ENCODE data around the gene PLPPR1.

DNA sequence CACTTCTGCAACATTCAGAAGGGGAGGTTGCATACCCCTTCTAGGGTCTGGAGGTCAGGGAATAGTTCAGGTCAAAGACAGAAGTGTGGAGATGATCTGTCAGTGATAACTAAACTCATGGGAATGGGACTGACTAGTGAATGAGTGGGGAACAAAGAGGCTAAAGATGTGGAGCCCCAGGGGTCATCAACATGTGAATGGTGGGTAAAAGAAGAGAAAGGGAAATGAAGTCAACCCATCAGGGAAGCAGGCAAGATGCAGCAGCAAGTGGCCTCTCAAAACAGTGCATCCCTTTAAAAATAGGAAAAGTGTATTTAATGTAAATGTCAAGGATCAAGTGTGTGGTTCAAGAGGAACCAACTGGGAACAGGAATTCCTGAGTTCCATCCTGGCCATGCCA is 69.9 kb downstream of the PLPPR1 start:
- TF ChIP-seq, protein P1, sequence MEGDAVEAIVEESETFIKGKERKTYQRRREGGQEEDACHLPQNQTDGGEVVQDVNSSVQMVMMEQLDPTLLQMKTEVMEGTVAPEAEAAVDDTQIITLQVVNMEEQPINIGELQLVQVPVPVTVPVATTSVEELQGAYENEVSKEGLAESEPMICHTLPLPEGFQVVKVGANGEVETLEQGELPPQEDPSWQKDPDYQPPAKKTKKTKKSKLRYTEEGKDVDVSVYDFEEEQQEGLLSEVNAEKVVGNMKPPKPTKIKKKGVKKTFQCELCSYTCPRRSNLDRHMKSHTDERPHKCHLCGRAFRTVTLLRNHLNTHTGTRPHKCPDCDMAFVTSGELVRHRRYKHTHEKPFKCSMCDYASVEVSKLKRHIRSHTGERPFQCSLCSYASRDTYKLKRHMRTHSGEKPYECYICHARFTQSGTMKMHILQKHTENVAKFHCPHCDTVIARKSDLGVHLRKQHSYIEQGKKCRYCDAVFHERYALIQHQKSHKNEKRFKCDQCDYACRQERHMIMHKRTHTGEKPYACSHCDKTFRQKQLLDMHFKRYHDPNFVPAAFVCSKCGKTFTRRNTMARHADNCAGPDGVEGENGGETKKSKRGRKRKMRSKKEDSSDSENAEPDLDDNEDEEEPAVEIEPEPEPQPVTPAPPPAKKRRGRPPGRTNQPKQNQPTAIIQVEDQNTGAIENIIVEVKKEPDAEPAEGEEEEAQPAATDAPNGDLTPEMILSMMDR (IDR thresholded peaks at IDR 0.05) = no peak
- TF ChIP-seq POLR2A (IDR thresholded peaks at IDR 0.05) (no peak), EP300 (IDR thresholded peaks at IDR 0.05) (no peak)
